Brain microvascular endothelial cell (primary cell): Measurements from ENCODE around the gene STIMATE.

ENCODE experiments used
- DNase-seq: peaks from one replicate; pipeline ENCODE4 v3.0.0-alpha.2; 2020
- H3K27ac ChIP-seq: fragments of 250-450 bp; sonication (Bioruptor Pico); 2 replicates; pipeline ENCODE4 v1.5.1; 2020; ENCODE audit warnings: mild to moderate bottlenecking, moderate library complexity
- H3K27me3 ChIP-seq: fragments of 250-450 bp; sonication (Bioruptor Pico); replicated peaks from 2 replicates; pipeline ENCODE4 v1.5.1; 2020; ENCODE audit warnings: mild to moderate bottlenecking
- H3K36me3 ChIP-seq: fragments of 250-450 bp; sonication (Bioruptor Pico); replicated peaks from 2 replicates; pipeline ENCODE4 v1.5.1; 2020; ENCODE audit warnings: mild to moderate bottlenecking
- H3K4me3 ChIP-seq: 2 replicates; pipeline ENCODE4 v1.5.1; 2011; ENCODE audit warnings: low read depth, mild to moderate bottlenecking, control low read depth, low read length, moderate library complexity
- CTCF ChIP-seq: IDR thresholded peaks from 2 replicates; pipeline ENCODE4 v1.5.1; 2011; ENCODE audit warnings: low read depth, mild to moderate bottlenecking, moderate library complexity, low read length, control low read depth, inconsistent platforms; ENCODE audit errors: missing control alignments
- in situ Hi-C: cut with HindIII; loops from 2 replicates; pipeline ENCODE4 v1.10.0; 2017; ENCODE audit warnings: low sequenced_read_pairs, low pct_ligation_motif_present

The STIMATE gene

DNA sequence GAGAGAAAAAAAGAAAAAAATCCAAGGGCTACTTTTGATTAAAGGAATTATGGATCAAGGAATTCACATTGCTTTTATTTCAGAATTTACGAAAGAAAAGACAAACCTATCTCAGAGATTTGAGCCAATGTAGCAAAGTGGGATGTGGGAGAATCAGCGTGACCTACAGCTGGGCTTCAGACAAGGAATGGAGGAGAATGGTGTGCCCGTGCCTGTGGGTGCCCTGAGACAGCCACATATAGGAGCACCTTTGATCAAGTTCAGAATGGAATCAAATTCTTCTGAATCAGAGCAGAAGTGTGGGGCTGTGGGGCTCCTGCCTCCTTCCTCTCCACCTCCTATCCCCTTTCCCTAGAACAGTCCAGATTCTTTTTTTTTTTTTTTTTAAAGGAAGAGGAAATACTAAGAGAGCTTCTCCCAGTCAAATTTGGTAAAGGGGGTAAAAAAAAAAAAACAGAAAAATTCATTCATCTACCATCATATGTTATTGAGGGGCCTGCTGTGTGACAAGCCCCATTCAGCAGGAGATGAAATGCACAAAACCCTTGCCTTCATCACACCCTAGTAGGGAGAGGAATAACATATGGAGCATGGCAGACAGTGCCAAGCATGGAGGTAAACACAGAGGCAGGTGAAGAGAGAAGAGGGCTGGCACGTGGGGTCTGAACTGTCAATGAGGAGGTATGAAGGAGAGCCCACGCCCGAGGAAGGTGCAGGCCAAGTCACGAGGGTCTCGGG, 37.5 kb downstream of the STIMATE start:
- no peak for TF ChIP-seq CTCF
- no peaks in the 10 kb centered on the region for H3K27me3 ChIP-seq
- H3K4me3 ChIP-seq, result no peak overlapping the region
- H3K27ac ChIP-seq, result no peak overlapping the region
- no peaks in the 10 kb centered on the region for H3K36me3 ChIP-seq
- in situ Hi-C loops, result no loop called here
- no peak for DNase-seq

DNA sequence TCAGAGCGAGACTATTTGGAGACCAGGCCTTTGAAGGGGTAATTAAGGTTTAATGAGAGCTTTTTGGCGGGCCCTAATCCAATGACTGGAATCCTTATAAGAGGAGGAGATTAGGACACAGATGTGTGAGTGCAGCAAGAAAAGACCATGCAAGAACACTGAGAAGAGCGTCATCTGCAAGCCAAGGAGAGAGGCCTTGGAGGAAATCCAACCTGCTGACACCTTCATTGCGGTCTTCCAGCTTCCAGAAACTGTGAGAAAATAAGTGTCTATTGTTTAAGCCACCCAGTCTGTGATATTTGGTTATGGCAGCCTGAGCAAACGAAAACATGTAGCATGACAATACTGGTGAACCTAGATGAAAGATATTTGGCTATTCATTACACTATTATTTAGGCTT, 39.5 kb downstream of the STIMATE start:
- TF ChIP-seq CTCF, result no peak
- no peak overlapping the region for H3K4me3 ChIP-seq
- in situ Hi-C loops, result no loop called here
- DNase-seq, result no peak
- H3K36me3 ChIP-seq, result no peaks in the 10 kb centered on the region
- no peak overlapping the region for H3K27ac ChIP-seq
- no peaks in the 10 kb centered on the region for H3K27me3 ChIP-seq

DNA sequence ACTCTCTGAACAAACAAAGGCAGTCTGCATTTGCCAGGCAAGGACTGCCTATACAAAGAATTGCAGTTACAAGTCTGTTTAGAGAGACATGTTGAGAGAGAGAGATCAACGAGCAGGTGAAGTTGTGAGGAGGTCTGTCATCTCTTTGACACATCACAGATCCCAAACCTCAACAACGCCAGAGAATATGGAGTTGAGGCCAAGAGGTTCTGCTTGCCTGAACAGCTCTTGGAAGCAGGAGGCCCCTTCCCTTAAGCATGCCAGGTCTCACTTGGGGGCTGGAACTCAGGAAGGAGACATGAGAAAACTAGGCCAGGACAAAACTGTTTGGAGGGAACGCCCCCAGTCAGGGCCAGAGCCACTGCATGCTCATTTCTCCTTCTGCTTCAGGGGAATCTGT, 40.2 kb downstream of the STIMATE start:
- DNase-seq, result no peak
- Histone ChIP-seq H3K36me3 (no peaks in the 10 kb centered on the region), H3K4me3 (no peak overlapping the region), H3K27me3 (no peaks in the 10 kb centered on the region), H3K27ac (no peak overlapping the region)
- no peak for TF ChIP-seq CTCF
- in situ Hi-C loops, result no loop called here

DNA sequence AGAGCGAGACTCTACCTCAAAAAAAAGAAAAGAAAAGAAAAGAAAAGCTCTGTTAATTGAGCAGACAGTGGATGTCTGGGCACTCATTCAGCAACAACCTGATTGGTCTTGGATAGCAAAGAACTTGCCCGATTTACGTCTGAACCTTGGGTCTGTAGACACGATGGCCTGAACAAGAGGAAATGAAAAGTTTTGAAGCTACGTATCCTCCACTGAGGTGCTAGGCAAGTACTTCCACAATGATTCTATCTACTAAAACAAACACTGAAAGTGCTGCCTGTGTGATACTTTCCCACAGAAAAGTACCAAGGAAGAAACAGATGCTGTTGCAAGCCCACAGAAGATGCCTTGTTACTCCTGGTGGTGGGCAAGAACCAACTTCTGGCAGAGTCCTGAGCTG, 40.7 kb downstream of the STIMATE start:
- Histone ChIP-seq H3K27ac (no peak overlapping the region), H3K36me3 (peaks cover under 1% of the 10 kb centered on the region), H3K4me3 (no peak overlapping the region), H3K27me3 (no peaks in the 10 kb centered on the region)
- TF ChIP-seq CTCF, result no peak
- no peak for DNase-seq
- in situ Hi-C loops, result no loop called here

GRCh38 chr3:52854013-52854412, 43.3 kb downstream of the STIMATE start:
- TF ChIP-seq CTCF, result no peak
- Histone ChIP-seq H3K27me3 (no peaks in the 10 kb centered on the region), H3K4me3 (no peak overlapping the region), H3K27ac (no peak overlapping the region), H3K36me3 (peaks cover 13% of the 10 kb centered on the region)
- DNase-seq, result no peak
- in situ Hi-C loops, result no loop called here

- H3K36me3 ChIP-seq, result peaks cover 13% of the 10 kb centered on the region
- in situ Hi-C loops, result no loop called here
These were observed 44.9 kb downstream of the STIMATE start for GRCh38 chr3:52852419-52852818.

More at GRCh38 chr3:52852419-52852818, 44.9 kb downstream of the STIMATE start:
- H3K4me3 ChIP-seq, result no peak overlapping the region
- TF ChIP-seq CTCF, result no peak
- no peaks in the 10 kb centered on the region for H3K27me3 ChIP-seq
- no peak for DNase-seq
- H3K27ac ChIP-seq, result no peak overlapping the region
